Measurements from ENCODE around the gene HMCES. TPM values are rescaled to one million over a fixed set of nuclear protein-coding genes. Genes with fewer than 3 reads are reported as not detected.
"Not testable (repeated sequence)": the region's sequence is repeated elsewhere in the genome, so short reads cannot be mapped to it uniquely, and the experiment has no call there.

Gene HMCES
- total RNA-seq, 1 donor from 2014 or later = 3.4 TPM

DNA sequence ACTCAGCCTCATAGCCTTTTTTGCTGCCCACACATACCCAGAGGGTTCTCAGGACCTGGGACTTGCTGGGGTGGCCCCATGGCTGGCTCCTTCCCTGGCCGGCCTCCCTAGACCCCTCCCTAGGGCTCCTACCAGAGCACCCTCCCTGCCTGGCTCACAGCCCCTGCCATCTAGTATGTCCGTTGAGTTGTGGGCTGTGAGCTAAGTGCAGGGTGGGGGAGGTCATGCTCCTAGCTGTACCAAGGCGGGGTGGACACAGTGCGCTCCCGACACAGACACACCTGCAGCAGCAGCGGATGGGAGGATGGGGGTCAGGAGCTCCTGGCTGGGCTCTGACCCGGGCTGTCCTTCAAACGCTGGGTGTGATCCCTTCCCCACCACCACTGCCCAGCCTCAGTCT lies 41.6 kb downstream of the HMCES start:
- no peak for DNase-seq (ENCODE audit: low spot score)

- no peak for DNase-seq (ENCODE audit: low spot score)
Measured at GRCh38 chr3:129320825-129321487, 42.3 kb downstream of the HMCES start.

DNA sequence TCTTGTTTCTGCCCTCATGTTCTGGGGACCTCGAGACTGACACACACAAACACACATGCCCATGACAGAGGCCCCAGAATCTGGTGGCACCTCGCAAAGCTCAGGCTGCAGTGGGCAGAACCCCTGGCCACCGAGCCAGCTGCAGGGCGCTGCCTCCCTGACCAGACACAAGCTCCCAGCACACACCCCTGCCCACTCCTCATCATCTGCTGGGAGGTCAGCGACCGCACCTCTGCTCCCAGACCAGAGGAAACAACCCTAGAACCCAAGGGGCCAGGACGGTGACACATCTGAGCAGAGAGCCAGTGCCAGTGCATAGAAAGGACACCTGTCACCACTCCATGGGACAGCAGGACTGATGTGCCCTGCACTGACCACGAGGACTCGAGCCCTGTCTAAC lies 43.2 kb downstream of the HMCES start:
- DNase-seq (ENCODE audit: low spot score) = no peak

GRCh38 chr3:129323651-129324294 lies 45.1 kb downstream of the HMCES start:
- DNase-seq (ENCODE audit: low spot score) = no peak

DNA sequence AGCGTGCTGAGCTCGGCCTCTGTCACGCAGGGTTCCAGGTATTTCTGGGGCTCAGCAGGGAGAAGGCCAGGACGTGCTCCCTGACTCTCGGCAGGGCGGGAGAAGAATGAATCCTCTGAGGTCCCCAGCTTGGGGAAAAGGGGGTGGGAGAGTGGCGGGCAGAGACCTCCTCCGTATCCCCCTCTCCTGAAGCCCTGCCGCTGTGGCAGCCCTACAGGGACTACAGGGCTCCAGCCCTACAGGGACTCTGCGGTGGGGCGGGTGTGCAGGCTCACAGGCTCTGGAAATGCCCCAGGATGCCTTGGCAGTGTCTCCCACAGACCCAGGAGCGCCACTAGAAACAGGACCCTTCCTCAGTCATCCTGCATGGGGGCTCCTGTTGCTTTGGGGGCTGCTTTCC lies 46.2 kb downstream of the HMCES start:
- DNase-seq (ENCODE audit: low spot score) = no peak

DNA sequence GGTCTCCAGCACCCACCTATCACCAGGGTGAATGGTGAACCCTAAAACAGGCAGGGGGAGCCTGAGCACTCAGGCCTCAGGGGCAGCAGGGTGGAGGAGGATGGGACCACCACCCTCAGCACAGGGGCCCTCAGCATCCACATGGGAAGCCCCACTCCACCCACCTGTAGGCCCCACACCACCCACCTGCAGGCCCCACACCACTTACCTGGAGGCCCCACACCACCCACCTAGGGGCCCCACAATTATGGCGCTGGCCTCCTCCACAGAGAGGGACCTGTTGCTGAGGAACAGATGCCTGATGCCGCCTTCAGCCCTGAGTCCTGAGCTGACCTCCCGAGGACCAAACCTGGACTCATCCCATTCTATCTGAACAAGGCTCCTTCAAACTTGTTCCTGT lies 46.7 kb downstream of the HMCES start:
- no peak for DNase-seq (ENCODE audit: low spot score)

GRCh38 chr3:129326138-129326537 lies 47.5 kb downstream of the HMCES start:
- no peak for DNase-seq (ENCODE audit: low spot score)

GRCh38 chr3:129326595-129326994 lies 47.9 kb downstream of the HMCES start:
- DNase-seq (ENCODE audit: low spot score) = no peak

DNA sequence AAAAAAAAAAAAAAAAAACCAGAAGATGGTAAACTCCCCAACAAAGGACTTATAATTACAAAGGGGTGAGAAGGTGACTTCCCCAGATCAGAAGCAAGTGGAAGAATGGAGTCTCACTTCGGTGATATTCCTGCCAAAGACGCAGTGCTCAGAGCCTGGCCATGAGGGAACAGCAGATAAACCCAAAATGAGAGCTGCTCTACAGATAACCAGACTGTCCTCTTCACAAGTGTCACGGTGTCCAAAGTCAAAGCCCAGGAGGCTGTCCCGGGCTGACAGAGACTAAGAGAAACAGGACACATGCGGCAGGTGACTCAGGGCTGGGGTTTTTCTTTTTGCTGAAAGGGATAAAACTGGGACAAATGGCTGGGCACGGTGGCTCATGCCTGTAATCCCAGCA lies 48.8 kb downstream of the HMCES start:
- DNase-seq (ENCODE audit: low spot score) = no peak

- no peak for DNase-seq (ENCODE audit: low spot score)
Measured at GRCh38 chr3:129329858-129330257, 51.2 kb downstream of the HMCES start.

GRCh38 chr3:129330409-129330808 lies 51.7 kb downstream of the HMCES start:
- DNase-seq (ENCODE audit: low spot score) = no peak

DNA sequence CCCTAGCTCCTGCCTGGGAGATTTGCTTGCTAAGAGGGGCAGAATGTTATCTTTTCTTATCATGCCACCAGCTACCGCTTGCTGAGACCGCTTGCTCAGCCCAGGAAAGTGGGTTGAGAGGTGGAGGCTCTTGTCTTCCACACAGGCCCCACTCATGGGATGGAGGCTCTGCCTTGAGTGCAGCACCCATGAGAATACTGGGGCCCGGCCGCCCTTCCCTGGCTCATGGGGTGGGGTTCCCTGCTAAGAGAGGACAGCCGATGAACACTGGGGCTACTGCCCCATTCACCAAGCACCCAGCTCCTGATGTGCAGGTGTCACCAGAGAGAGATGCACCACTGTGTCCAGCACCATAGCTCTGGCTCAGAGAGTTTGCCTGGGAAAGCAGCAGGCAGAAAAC lies 55.2 kb downstream of the HMCES start:
- DNase-seq (ENCODE audit: low spot score) = no peak

DNA sequence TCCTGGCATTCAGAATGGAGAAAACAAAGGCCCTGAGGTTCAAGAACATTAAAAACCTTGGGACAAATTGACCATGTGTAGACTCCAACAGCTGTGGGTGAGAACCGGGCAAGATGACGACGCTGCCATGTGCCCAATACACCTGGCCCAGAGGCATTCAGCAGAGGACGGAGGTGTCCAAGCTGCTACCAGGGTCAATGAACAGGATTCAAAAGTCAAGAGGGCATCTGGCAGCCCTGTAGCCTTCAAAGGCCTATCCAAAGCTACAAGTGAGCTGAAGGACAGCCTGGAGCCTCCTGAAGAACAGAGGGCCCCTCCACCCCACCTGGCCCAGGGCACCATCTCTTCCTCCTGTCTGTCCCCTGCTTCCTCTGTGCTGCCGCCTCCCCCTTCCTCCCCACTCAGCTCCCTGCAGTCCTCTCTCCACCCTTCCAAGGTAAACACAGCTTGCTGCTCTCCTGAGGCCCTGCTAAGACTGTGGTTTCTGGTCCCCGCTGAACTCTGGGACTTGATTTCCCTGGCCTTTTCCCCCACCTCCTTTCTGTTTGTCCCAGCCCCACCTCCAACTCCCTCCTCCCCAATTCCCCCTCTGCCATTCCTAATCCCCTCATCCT lies 57.5 kb downstream of the HMCES start:
- no peak for DNase-seq (ENCODE audit: low spot score)

DNA sequence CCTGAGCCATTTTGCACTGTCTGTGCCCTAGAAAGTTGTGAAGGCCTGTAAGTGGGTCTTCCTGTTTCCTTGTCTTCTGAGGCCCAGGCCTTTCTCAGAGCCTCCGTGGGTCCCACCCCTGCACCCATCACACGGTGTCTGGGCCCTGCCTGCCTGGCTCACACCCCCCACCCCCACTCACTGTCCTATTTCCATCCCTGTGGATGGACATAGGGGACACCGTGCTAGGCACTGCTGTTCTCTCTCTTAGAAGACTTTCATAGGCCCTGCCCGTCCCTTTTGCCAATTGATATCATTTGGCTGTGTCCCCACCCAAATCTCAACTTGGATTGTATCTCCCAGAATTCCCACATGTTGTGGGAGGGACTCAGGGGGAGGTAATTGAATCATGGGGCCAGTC lies 59.0 kb downstream of the HMCES start:
- not testable (repeated sequence) for DNase-seq (ENCODE audit: low spot score)

DNA sequence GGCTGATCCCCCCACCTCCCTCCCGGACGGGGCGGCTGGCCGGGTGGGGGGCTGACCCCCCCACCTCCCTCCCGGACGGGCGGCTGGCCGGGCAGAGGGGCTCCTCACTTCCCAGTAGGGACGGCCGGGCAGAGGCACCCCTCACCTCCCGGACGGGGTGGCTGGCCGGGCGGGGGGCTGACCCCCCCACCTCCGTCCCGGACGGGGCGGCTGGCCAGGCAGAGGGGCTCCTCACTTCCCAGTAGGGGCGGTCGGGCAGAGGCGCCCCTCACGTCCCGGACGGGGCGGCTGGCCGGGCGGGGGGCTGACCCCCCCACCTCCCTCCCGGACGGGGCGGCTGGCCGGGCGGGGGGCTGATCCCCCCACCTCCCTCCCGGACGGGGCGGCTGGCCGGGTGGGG lies 60.5 kb downstream of the HMCES start:
- DNase-seq (ENCODE audit: low spot score) = not testable (repeated sequence)

DNA sequence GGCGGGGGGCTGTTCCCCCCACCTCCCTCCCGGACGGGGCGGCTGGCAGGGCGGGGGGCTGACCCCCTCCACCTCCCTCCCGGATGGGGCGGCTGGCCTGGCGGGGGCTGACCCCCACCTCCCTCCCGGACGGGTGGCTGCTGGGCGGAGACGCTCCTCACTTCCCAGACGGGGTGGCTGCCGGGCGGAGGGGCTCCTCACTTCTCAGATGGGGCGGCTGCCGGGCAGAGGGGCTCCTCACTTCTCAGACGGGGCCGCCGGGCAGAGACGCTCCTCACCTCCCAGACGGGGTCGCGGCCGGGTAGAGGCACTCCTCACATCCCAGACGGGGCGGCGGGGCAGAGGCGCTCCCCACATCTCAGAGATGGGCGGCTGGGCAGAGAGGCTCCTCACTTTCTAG lies 61.2 kb downstream of the HMCES start:
- DNase-seq (ENCODE audit: low spot score) = not testable (repeated sequence)

GRCh38 chr3:129341331-129342141 lies 62.9 kb downstream of the HMCES start:
- DNase-seq (ENCODE audit: low spot score) = no peak

DNA sequence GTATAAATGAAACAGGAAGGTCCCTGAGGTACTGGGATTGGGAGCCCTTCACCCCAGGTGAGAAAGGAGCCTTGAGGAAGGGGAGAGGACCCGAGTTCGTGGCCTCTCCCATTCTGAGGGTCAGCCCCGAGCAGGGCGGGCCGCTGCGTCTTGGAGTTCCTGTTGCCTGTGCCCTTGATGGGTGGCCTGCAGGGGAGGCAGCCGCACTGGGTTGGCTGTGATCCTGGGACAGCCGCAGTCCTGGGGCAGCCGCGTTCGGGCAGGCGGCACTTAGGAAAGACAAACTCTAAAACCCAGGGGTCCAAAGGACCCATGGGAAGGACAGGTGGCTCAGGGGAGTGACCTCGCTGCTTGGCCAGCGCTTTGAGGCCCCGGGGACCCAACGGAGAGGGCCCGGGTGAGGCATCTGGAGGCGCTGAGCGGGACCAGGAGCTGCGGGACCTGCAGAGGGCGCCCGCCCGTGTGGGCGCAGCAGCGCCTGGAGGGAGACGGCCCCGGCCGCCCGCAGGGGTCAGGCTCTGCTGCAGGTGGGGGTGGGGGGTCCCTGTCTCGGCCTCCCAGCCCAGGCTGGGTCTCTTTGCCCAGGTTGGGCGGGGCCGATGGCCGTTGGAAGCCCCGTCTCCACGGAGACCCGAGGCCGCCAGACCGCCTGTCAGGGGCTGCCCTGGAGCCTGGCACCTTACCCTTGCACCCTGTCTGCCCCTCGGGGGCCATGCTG lies 65.1 kb downstream of the HMCES start:
- no peak for DNase-seq (ENCODE audit: low spot score)

DNA sequence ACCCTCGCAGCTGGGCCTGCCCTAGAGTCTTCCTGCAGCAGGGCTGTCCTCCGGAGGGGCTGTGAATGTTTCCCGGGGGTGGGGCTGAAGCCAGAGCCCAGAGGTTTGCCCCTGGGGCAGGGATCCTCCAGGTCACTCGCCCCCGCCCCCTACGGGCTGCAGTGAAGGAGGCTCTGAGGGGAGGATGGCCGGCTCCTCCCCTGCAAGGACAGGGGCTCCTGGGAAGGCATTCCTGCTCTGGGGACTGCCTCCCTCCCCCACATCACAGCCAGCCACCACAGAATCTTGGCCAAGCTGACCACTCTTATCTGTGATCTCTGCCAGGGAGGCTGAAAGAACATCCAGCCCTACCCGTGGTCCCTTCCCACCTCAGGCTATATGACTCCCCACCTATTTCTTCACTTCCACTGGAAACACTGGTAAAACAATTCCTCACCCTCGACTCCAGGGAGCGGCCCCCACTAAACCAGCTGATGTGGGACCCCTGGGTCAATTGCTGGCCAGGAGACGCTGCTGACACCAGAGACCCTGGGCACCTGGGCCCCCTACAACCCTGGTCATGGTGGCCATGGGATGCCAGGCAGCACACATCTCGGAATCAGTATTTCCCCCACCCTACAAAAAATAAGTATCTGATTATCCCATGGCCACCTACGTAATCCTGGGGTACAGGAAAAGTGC lies 66.0 kb downstream of the HMCES start:
- peak; percentile 19 for DNase-seq (ENCODE audit: low spot score)

GRCh38 chr3:129345281-129345680 lies 66.6 kb downstream of the HMCES start:
- DNase-seq (ENCODE audit: low spot score) = no peak

DNA sequence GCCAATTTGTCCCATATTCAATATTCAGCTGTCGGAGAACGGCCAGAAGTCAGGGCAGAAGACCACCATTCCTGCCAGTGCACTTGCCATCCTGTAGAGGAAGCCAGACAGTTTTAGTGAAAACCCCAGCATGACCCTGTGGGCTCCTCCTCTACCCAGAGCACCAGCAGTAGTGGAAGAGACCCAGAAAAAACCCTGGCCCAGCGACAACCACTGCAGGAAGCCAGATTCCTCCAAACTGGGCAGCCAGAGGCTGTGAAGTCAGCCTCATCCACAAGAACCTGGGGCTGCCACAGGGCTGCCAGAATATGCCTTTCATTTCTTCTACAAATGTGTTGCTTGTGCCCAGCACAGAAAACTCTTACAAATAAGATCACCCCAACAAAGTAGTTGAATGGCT lies 67.3 kb downstream of the HMCES start:
- no peak for DNase-seq (ENCODE audit: low spot score)

Data from umbilical cord (tissue), 2 donors.